ENCODE data around the gene LRRC25.

The LRRC25 gene

GRCh38 chr19:18435842-18436670 lies 38.6 kb upstream of the LRRC25 start:
- DNase-seq: no peak

- no peak for DNase-seq
These were observed 37.9 kb upstream of the LRRC25 start for GRCh38 chr19:18435178-18435841.

GRCh38 chr19:18434411-18435175 lies 37.2 kb upstream of the LRRC25 start:
- no peak for DNase-seq

GRCh38 chr19:18433735-18434398 lies 36.4 kb upstream of the LRRC25 start:
- no peak for DNase-seq

- no peak for DNase-seq
These were observed 35.7 kb upstream of the LRRC25 start for GRCh38 chr19:18433015-18433691.

GRCh38 chr19:18432275-18433014 lies 35.0 kb upstream of the LRRC25 start:
- no peak for DNase-seq

- DNase-seq: no peak
These were observed 34.2 kb upstream of the LRRC25 start for GRCh38 chr19:18431351-18432197.

- no peak for DNase-seq
These were observed 33.2 kb upstream of the LRRC25 start for GRCh38 chr19:18430417-18431144.

GRCh38 chr19:18429717-18430416 lies 32.4 kb upstream of the LRRC25 start:
- no peak for DNase-seq

- DNase-seq: no peak
These were observed 31.6 kb upstream of the LRRC25 start for GRCh38 chr19:18428787-18429674.

- DNase-seq: no peak
These were observed 30.9 kb upstream of the LRRC25 start for GRCh38 chr19:18428173-18428786.

GRCh38 chr19:18427743-18428113 lies 30.3 kb upstream of the LRRC25 start:
- no peak for DNase-seq

- no peak for DNase-seq
These were observed 29.8 kb upstream of the LRRC25 start for GRCh38 chr19:18427080-18427742.

GRCh38 chr19:18426416-18426767 lies 29.0 kb upstream of the LRRC25 start:
- no peak for DNase-seq

- DNase-seq: no peak
These were observed 28.3 kb upstream of the LRRC25 start for GRCh38 chr19:18425515-18426415.

- DNase-seq: no peak
These were observed 27.6 kb upstream of the LRRC25 start for GRCh38 chr19:18424890-18425514.

All from cortex of kidney (tissue), 1 donor.